Kidney (tissue), 14 donors: ENCODE results near the gene HS1BP3. TPM values are rescaled to one million over a fixed set of nuclear protein-coding genes. Genes with fewer than 3 reads are reported as not detected.

Experiments used
- DNase-seq, 5 donors: peaks; one replicate each; pipeline ENCODE4 v3.0.0-alpha.2; 2013 to 2020
- FAIRE-seq: peaks from 2 replicates; lab custom pipeline; 2012; peaks lifted over from hg19 to GRCh38; lab: Jason Lieb, UNC
- H3K27ac ChIP-seq, 2 donors: one replicate each; pipeline ENCODE4 v1.7.0; 2013; ENCODE audit warnings: low read depth in 2 of 2, low read length in 2 of 2, inconsistent platforms in 1 of 2
- H3K27me3 ChIP-seq: one replicate; pipeline ENCODE4 v1.7.1; 2013; ENCODE audit warnings: low read length, inconsistent platforms; ENCODE audit not compliant: control insufficient read depth, insufficient read depth
- H3K36me3 ChIP-seq, 3 donors: one replicate each; pipeline versions ENCODE4 v1.7.0 to v1.7.1; 2013; ENCODE audit warnings: low read length in 3 of 3, control low read depth in 1 of 3, inconsistent platforms in 1 of 3; ENCODE audit not compliant: insufficient read depth in 3 of 3, control insufficient read depth in 2 of 3
- H3K4me1 ChIP-seq, 3 donors: one replicate each; pipeline versions ENCODE4 v1.7.0 to v1.7.1; 2013; ENCODE audit warnings: low read length in 3 of 3, inconsistent platforms in 1 of 3, low read depth in 1 of 3; ENCODE audit not compliant: control insufficient read depth in 2 of 3, insufficient read depth in 2 of 3
- H3K4me3 ChIP-seq, 3 donors: one replicate each; pipeline versions ENCODE4 v1.7.0 to v1.8.1; 2013; ENCODE audit warnings: low read length in 3 of 3, control low read depth in 1 of 3, inconsistent platforms in 1 of 3
- H3K9ac ChIP-seq, 3 donors: one replicate each; pipeline versions ENCODE4 v1.7.0 to v1.7.1; 2013; ENCODE audit warnings: low read length in 3 of 3, control low read depth in 1 of 3, inconsistent platforms in 1 of 3
- H3K9me3 ChIP-seq, 3 donors: one replicate each; pipeline versions ENCODE4 v1.7.0 to v1.7.1; 2013; ENCODE audit warnings: low read length in 3 of 3, control low read depth in 1 of 3, inconsistent platforms in 1 of 3; ENCODE audit not compliant: control insufficient read depth in 2 of 3, insufficient read depth in 1 of 3
- CTCF ChIP-seq: IDR thresholded peaks from 3 replicates; pipeline ENCODE4 v1.5.1; 2012; ENCODE audit warnings: mild to moderate bottlenecking, moderate library complexity, borderline replicate concordance; ENCODE audit not compliant: insufficient read depth; ENCODE audit errors: extremely low read depth
- intact Hi-C: fragments of 100-400 bp; cut with DNase I; formaldehyde crosslinking; loops from one replicate; pipeline ENCODE4 v1.11.1; 2022
- polyA plus RNA-seq: library from polyadenylated mRNA; stranded (reverse); fragments of 350-450 nt; fragmentation: Illumina TruSeq; extraction: RNeasy Lipid Tissue Mini Kit (QIAGEN cat#74804); gene quantifications from one replicate; pipeline ENCODE4 v1.2.3, GENCODE V29; 2014; ENCODE audit warnings: low read depth, low replicate concordance; ENCODE audit not compliant: insufficient read depth
- total RNA-seq: library from RNA; stranded (reverse); fragmentation: NEBNext Ultra II Directional; extraction: Animal tissue kit (Norgen Biotek cat#: 25700); gene quantifications from one replicate; pipeline ENCODE4 v1.2.1, GENCODE V29; 2021
- donor health status: control.
- donor health status: control.
- donor health status: control.
- donor health status: control.
- donor health status: control.
- donor health status: DM: yes; HTN: yes; CAD: no.
- donor health status: Normal renal cell carcinoma (clear cell type).

The HS1BP3 gene
- total and polyA plus RNA-seq, 2 donors from 2014 or later: 35.5 to 37.5 TPM

- no peak for FAIRE-seq
- intact Hi-C loops: no loop called here
- no peaks in the 10 kb centered on the region for H3K36me3 ChIP-seq
- peaks cover 5% of the 10 kb centered on the region for H3K27me3 ChIP-seq
- no peaks in the 10 kb centered on the region for H3K9me3 ChIP-seq
- H3K4me3 ChIP-seq: no peak overlapping the region
- DNase-seq: peak in 1 of 5 donors; percentile 37
- H3K4me1 ChIP-seq: peaks cover 0 to 4% (median 0%) of the 10 kb centered on the region in 3 donors
- H3K9ac ChIP-seq: no peak overlapping the region
- TF ChIP-seq CTCF: no peak
- no peak overlapping the region for H3K27ac ChIP-seq
Measured at GRCh38 chr2:20656561-20656960, 5.7 kb upstream of the HS1BP3 start.

- FAIRE-seq: no peak
- no peaks in the 10 kb centered on the region for H3K27me3 ChIP-seq
- intact Hi-C loops: no loop called here
Measured at GRCh38 chr2:20654535-20654813, 3.6 kb upstream of the HS1BP3 start.

GRCh38 chr2:20653695-20654534, 3.0 kb upstream of the HS1BP3 start:
- Histone ChIP-seq H3K4me1 (peaks cover 2 to 15% (median 15%) of the 10 kb centered on the region in 3 donors), H3K27ac (no peak overlapping the region), H3K9ac (no peak overlapping the region), H3K4me3 (no peak overlapping the region), H3K27me3 (no peaks in the 10 kb centered on the region), H3K36me3 (no peaks in the 10 kb centered on the region), H3K9me3 (no peaks in the 10 kb centered on the region)
- intact Hi-C loops: no loop called here
- no peak for TF ChIP-seq CTCF
- DNase-seq (peak in 1 of 5 donors; percentile 37), FAIRE-seq (no peak)

More at GRCh38 chr2:20654535-20654813, 3.6 kb upstream of the HS1BP3 start:
- no peak overlapping the region for H3K27ac ChIP-seq
- no peaks in the 10 kb centered on the region for H3K36me3 ChIP-seq
- DNase-seq: no peak
- no peak overlapping the region for H3K9ac ChIP-seq
- peaks cover 2 to 15% (median 10%) of the 10 kb centered on the region in 3 donors for H3K4me1 ChIP-seq
- TF ChIP-seq CTCF: no peak
- H3K4me3 ChIP-seq: no peak overlapping the region
- H3K9me3 ChIP-seq: no peaks in the 10 kb centered on the region
